DND-41 (cell line): ENCODE results near the gene DHX58.

Experiments
- ATAC-seq: fragments of 200-7000 bp; cut with Tn5 transposase; 3 replicates; pipeline ENCODE4 v1.9.1; 2021; ENCODE audit warnings: low read depth; ENCODE audit not compliant: insufficient read depth
- DNase-seq: peaks from one replicate; pipeline ENCODE4 v3.0.0-alpha.2; 2020
- H2AFZ ChIP-seq: 2 replicates; pipeline ENCODE4 v1.6.0; 2012; ENCODE audit warnings: low read depth, low read length
- H3K27ac ChIP-seq: 2 replicates; pipeline ENCODE4 v1.5.1; 2012; ENCODE audit warnings: low read length, inconsistent platforms
- H3K27me3 ChIP-seq: fragments of 200-600 bp; sonication (generic); 2 replicates; pipeline ENCODE4 v1.6.0; 2012; ENCODE audit warnings: low read length, mild to moderate bottlenecking, inconsistent platforms; ENCODE audit not compliant: insufficient read depth, poor library complexity
- H3K36me3 ChIP-seq: 2 replicates; pipeline ENCODE4 v1.5.1; 2012; ENCODE audit warnings: low read length, inconsistent platforms; ENCODE audit not compliant: insufficient read depth
- H3K4me1 ChIP-seq: 2 replicates; pipeline ENCODE4 v1.5.1; 2012; ENCODE audit warnings: mild to moderate bottlenecking, low read length; ENCODE audit not compliant: insufficient read depth
- H3K4me2 ChIP-seq: 2 replicates; pipeline ENCODE4 v1.6.0; 2012; ENCODE audit warnings: mild to moderate bottlenecking, moderate library complexity, low read length, inconsistent platforms; ENCODE audit not compliant: insufficient read depth
- H3K4me3 ChIP-seq, 2 experiments: fragments of 200-600 bp in 1 of 2; shearing (Covaris generic) in 1 of 2; 2 replicates each; pipeline ENCODE4 v1.5.1; 2012 to 2016; ENCODE audit warnings: inconsistent platforms in 2 of 2, low read length in 2 of 2, mild to moderate bottlenecking in 2 of 2, low read depth in 1 of 2, moderate library complexity in 1 of 2
- H3K79me2 ChIP-seq: 2 replicates; pipeline ENCODE4 v1.6.0; 2012; ENCODE audit warnings: low read length, inconsistent platforms; ENCODE audit not compliant: insufficient read depth
- H3K9ac ChIP-seq: 2 replicates; pipeline ENCODE4 v1.6.0; 2012; ENCODE audit warnings: low read depth, mild to moderate bottlenecking, inconsistent platforms, low read length, moderate library complexity
- H3K9me3 ChIP-seq: 2 replicates; pipeline ENCODE4 v1.5.1; 2012; ENCODE audit warnings: low read length, moderate library complexity, mild to moderate bottlenecking, inconsistent platforms; ENCODE audit not compliant: insufficient read depth, severe bottlenecking
- H4K20me1 ChIP-seq: 2 replicates; pipeline ENCODE4 v1.6.0; 2012; ENCODE audit warnings: low read length; ENCODE audit not compliant: insufficient read depth
- EZH2 ChIP-seq: IDR thresholded peaks from 3 replicates; pipeline ENCODE4 v1.6.1; 2012; ENCODE audit warnings: borderline replicate concordance, low read depth, mild to moderate bottlenecking, moderate library complexity, low read length, inconsistent platforms; ENCODE audit not compliant: severe bottlenecking
- TF ChIP-seq, protein P1 (sequence below): IDR thresholded peaks from 2 replicates; pipeline ENCODE4 v1.5.1; 2012; ENCODE audit warnings: borderline replicate concordance, low read length, moderate library complexity, mild to moderate bottlenecking; ENCODE audit not compliant: poor library complexity, severe bottlenecking; ENCODE audit errors: extremely low read depth

The DHX58 gene

DNA sequence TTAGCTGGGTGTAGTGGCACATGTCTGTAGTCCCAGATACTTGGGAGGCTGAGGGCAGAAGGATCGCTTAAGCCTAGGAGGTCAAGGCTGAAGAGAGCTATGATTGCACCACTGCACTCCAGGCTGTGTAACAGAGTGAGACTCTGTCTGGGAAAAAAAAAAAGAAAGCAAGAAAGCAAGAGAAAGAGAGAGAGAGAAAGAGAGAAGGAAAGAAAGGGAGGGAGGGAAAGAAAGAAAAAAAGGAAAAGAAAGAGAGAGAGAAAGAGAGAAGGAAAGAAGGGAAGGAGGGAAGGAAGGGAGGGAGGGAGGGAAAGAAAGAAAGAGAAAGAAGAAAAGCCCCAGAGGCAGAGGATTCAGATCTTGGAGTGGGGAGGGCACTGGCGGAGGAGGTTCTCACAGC lies 6.5 kb downstream of the DHX58 start:
- Histone ChIP-seq H3K9ac (no peak overlapping the region), H3K4me3 (no peak overlapping the region)
- no peak for ATAC-seq

DNA sequence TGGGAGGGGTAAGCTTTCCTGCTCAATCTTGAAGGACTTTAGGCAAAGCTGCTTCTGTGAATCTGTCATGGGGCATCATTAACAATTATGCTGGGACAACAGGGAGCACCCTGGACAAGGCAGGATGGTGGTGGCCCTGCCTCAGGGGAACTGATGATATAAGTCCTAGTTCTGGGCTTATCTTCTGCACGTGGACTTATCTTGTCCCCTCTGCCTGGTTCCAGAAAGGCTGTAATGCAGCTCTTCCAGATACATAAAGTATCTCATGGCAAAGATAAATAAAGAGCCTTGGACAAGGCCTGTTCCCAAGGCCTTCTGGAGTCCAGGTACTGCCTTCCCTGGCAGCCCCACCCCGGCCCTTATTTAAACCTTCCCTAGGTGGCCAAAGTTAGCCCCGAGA lies 8.2 kb downstream of the DHX58 start:
- H3K9ac ChIP-seq, result no peak overlapping the region
- H4K20me1 ChIP-seq, result no peaks in the 10 kb centered on the region
- ATAC-seq (no peak), DNase-seq (no peak)
- no peaks in the 10 kb centered on the region for H3K9me3 ChIP-seq
- no peak overlapping the region for H2AFZ ChIP-seq
- no peaks in the 10 kb centered on the region for H3K27me3 ChIP-seq
- TF ChIP-seq, protein P1, sequence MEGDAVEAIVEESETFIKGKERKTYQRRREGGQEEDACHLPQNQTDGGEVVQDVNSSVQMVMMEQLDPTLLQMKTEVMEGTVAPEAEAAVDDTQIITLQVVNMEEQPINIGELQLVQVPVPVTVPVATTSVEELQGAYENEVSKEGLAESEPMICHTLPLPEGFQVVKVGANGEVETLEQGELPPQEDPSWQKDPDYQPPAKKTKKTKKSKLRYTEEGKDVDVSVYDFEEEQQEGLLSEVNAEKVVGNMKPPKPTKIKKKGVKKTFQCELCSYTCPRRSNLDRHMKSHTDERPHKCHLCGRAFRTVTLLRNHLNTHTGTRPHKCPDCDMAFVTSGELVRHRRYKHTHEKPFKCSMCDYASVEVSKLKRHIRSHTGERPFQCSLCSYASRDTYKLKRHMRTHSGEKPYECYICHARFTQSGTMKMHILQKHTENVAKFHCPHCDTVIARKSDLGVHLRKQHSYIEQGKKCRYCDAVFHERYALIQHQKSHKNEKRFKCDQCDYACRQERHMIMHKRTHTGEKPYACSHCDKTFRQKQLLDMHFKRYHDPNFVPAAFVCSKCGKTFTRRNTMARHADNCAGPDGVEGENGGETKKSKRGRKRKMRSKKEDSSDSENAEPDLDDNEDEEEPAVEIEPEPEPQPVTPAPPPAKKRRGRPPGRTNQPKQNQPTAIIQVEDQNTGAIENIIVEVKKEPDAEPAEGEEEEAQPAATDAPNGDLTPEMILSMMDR, result no peak
- TF ChIP-seq EZH2, result no peak
- no peaks in the 10 kb centered on the region for H3K79me2 ChIP-seq
- H3K36me3 ChIP-seq, result no peaks in the 10 kb centered on the region
- no peak overlapping the region for H3K4me2 ChIP-seq
- no peak overlapping the region for H3K27ac ChIP-seq
- H3K4me3 ChIP-seq, result no peak overlapping the region
- H3K4me1 ChIP-seq, result peaks cover 10% of the 10 kb centered on the region

More for the DNA sequence above, 6.5 kb downstream of the DHX58 start:
- Histone ChIP-seq H3K27ac (no peak overlapping the region), H3K4me2 (no peak overlapping the region), H3K36me3 (no peaks in the 10 kb centered on the region), H3K27me3 (no peaks in the 10 kb centered on the region), H3K79me2 (no peaks in the 10 kb centered on the region), H3K4me1 (peaks cover 10% of the 10 kb centered on the region), H4K20me1 (no peaks in the 10 kb centered on the region), H2AFZ (no peak overlapping the region), H3K9me3 (no peaks in the 10 kb centered on the region)
- DNase-seq, result no peak
- TF ChIP-seq, protein P1, result no peak

DNA sequence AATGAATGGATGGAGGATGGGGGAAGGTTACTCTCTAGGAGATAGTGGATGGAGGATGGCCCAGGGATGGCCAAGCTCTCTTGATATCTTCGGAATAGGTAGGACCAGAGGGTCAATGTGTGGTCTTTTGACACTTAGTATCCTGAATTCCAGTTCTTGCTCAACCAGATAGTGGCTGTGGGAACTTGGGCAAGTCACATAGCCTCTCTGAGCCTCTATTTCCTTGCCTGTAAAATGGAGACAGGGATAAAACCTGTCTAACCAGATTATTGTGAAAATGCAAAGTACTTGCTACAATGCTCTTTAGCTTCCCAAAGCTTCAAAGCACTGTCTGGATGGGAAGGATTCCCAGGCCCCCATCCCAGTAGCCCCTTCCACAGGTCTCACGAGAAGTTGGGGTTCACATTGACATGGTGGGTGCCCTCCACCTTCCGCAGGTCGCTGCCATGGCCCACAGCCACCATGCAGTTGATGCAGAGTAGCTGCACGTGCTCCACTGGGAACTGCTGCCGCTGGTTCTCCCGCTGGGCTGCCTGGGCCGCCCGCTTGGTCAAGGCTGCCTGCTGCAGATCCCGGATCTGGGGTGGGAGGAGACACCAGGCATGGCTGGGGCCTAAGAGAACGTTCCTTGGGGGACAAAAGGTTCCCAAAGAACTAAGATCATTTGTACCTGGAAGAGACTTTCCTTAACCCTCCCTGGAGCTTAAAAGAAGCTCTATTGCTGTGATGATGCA lies 9.1 kb downstream of the DHX58 start:
- H3K4me1 ChIP-seq, result peaks cover 10% of the 10 kb centered on the region
- no peaks in the 10 kb centered on the region for H3K27me3 ChIP-seq
- TF ChIP-seq, protein P1, result no peak
- no peak for TF ChIP-seq EZH2
- H3K79me2 ChIP-seq, result no peaks in the 10 kb centered on the region
- no peaks in the 10 kb centered on the region for H4K20me1 ChIP-seq
- no peak overlapping the region for H3K27ac ChIP-seq
- H2AFZ ChIP-seq, result no peak overlapping the region
- H3K4me3 ChIP-seq, result no peak overlapping the region
- no peaks in the 10 kb centered on the region for H3K9me3 ChIP-seq
- H3K4me2 ChIP-seq, result no peak overlapping the region
- DNase-seq (no peak), ATAC-seq (no peak)
- H3K36me3 ChIP-seq, result no peaks in the 10 kb centered on the region
- H3K9ac ChIP-seq, result no peak overlapping the region
